Panc1 (cell line): ENCODE results near the gene IFT172. TPM values are rescaled to one million over a fixed set of nuclear protein-coding genes. Genes with fewer than 3 reads are reported as not detected.
A peak's percentile ranks its signal among the peaks of the same experiment; 100 is the strongest.

Experiments used
- ATAC-seq: fragments of 200-7000 bp; cut with Tn5 transposase; 2 replicates; pipeline ENCODE4 v1.9.1; 2020; ENCODE audit warnings: mild to moderate bottlenecking, moderate library complexity
- BruUV-seq: library from RNA; stranded (reverse); fragments of 400-500 nt; replicated peaks from 2 replicates; lab custom pipeline; 2021; lab: Mats Ljungman, UMichigan
- CTCF ChIA-PET: fragments of 300-600 bp; sonication (Branson Sonifier 250); formaldehyde crosslinking; loops from one replicate; lab custom pipeline; 2022; ENCODE audit warnings: antibody characterized with exemption; lab: Charles Lee
- POLR2A ChIA-PET: fragments of 300-600 bp; sonication (Branson Sonifier 250); formaldehyde crosslinking; loops from one replicate; lab custom pipeline; 2022; ENCODE audit warnings: antibody characterized with exemption; lab: Charles Lee
- DNase-seq: peaks from one replicate; pipeline ENCODE4 v3.0.0-alpha.2; 2010; ENCODE audit warnings: low read depth, low spot score
- H3K27ac ChIP-seq: 2 replicates; pipeline ENCODE4 v1.5.1; 2011; ENCODE audit warnings: mild to moderate bottlenecking, low read length, inconsistent platforms
- H3K27me3 ChIP-seq: fragments of 200-500 bp; sonication (Bioruptor generic); 2 replicates; pipeline ENCODE4 v1.6.0; 2014; ENCODE audit warnings: low read length, inconsistent platforms; ENCODE audit not compliant: control insufficient read depth, insufficient read depth
- H3K36me3 ChIP-seq: fragments of 200-500 bp; sonication (Bioruptor generic); 2 replicates; pipeline ENCODE4 v1.5.1; 2014; ENCODE audit warnings: inconsistent platforms, mild to moderate bottlenecking, low read length, moderate library complexity; ENCODE audit not compliant: control insufficient read depth, insufficient read depth
- H3K4me1 ChIP-seq: 2 replicates; pipeline ENCODE4 v1.5.1; 2011; ENCODE audit warnings: inconsistent platforms, mild to moderate bottlenecking, low read length, moderate library complexity; ENCODE audit not compliant: control insufficient read depth, insufficient read depth
- H3K4me3 ChIP-seq, 2 experiments: 2 replicates each; pipeline ENCODE4 v1.5.1; 2011 to 2012; ENCODE audit warnings: low read depth in 2 of 2, low read length in 2 of 2, mild to moderate bottlenecking in 2 of 2, inconsistent platforms in 1 of 2, moderate library complexity in 1 of 2
- H3K9me3 ChIP-seq: fragments of 200-500 bp; sonication (Bioruptor generic); 2 replicates; pipeline ENCODE4 v1.5.1; 2014; ENCODE audit warnings: low read depth, mild to moderate bottlenecking, inconsistent platforms, low read length, moderate library complexity; ENCODE audit not compliant: control insufficient read depth, insufficient read depth
- CTCF ChIP-seq: fragments of 450-650 bp; IDR thresholded peaks from 2 replicates; pipeline ENCODE4 v1.5.1; 2017; ENCODE audit warnings: mild to moderate bottlenecking
- POLR2AphosphoS5 ChIP-seq: IDR thresholded peaks from 2 replicates; pipeline ENCODE4 v1.6.1; 2012; ENCODE audit warnings: mild to moderate bottlenecking, low read depth, low read length, moderate library complexity
- REST ChIP-seq, 2 experiments: IDR thresholded peaks; 2 replicates each; pipeline ENCODE4 v1.6.1; 2011 to 2012; ENCODE audit warnings: low read depth in 2 of 2, control low read depth in 1 of 2, low read length in 1 of 2, mild to moderate bottlenecking in 1 of 2, moderate library complexity in 1 of 2; ENCODE audit not compliant: insufficient read depth in 1 of 2
- SIN3A ChIP-seq: IDR thresholded peaks from 2 replicates; pipeline ENCODE4 v1.6.1; 2012; ENCODE audit warnings: low read depth, mild to moderate bottlenecking, low read length, moderate library complexity, borderline replicate concordance; ENCODE audit not compliant: insufficient read depth
- TCF7L2 ChIP-seq: IDR thresholded peaks from 2 replicates; pipeline ENCODE4 v1.6.1; 2011; ENCODE audit warnings: mild to moderate bottlenecking, low read depth, low read length, inconsistent platforms
- in situ Hi-C: cut with HindIII; loops from 2 replicates; pipeline ENCODE4 v1.10.0; 2016; ENCODE audit warnings: low sequenced_read_pairs, low pct_unique_long_range_greater_than_20kb
- intact Hi-C: fragments of 100-400 bp; cut with micrococcal nuclease; formaldehyde crosslinking; loops from one replicate; pipeline ENCODE4 v1.10.0; 2022; ENCODE audit not compliant: unreplicated experiment
- total RNA-seq: library from RNA; stranded (reverse); gene quantifications from one replicate; pipeline ENCODE4 v1.2.1, GENCODE V29; 2021; ENCODE audit not compliant: unreplicated experiment

Gene IFT172
- total RNA-seq, 1 experiment from 2014 or later, result 16.7 TPM

GRCh38 chr2:27495840-27496356 is 6.4 kb upstream of the IFT172 start:
- Histone ChIP-seq H3K27me3 (peaks cover 28% of the 10 kb centered on the region), H3K36me3 (no peaks in the 10 kb centered on the region), H3K4me3 (no peak overlapping the region; a peak in 1 of 4 replicates), H3K9me3 (no peaks in the 10 kb centered on the region), H3K4me1 (no peaks in the 10 kb centered on the region; the same call in 1 of the 2 replicates), H3K27ac (no peak overlapping the region)
- DNase-seq (no peak), ATAC-seq (no peak)
- BruUV-seq, result no TSS peak
- TF ChIP-seq SIN3A, result no peak
- TF ChIP-seq TCF7L2, result no peak
- no peak for TF ChIP-seq REST (IDR thresholded peaks at IDR 0.05; ENCODE audit: insufficient read depth in 1 of 2, low read depth in 2 of 2, low read length in 1 of 2)
- TF ChIP-seq POLR2AphosphoS5, result no peak
- TF ChIP-seq CTCF, result no peak
- ChIA-PET POLR2A (no interaction called here), CTCF (no interaction called here)
- in situ Hi-C loops (no loop called here), intact Hi-C loops (no loop called here)

- POLR2A ChIA-PET, result no interaction called here
- intact Hi-C loops, result no loop called here
- Histone ChIP-seq H3K27me3 (peaks cover 28% of the 10 kb centered on the region), H3K9me3 (no peaks in the 10 kb centered on the region), H3K36me3 (no peaks in the 10 kb centered on the region), H3K27ac (no peak within 1 kb of the TSS), H3K4me3 (peak within 1 kb of the TSS; percentile 52 to 64), H3K4me1 (no peaks in the 10 kb centered on the region; the same call in 1 of the 2 replicates)
- CTCF ChIA-PET, result no interaction called here
- ATAC-seq, result peak; percentile 82
- TF ChIP-seq CTCF, result no peak
- TF ChIP-seq POLR2AphosphoS5, result no peak
- TF ChIP-seq REST (IDR thresholded peaks at IDR 0.05; ENCODE audit: insufficient read depth in 1 of 2, low read depth in 2 of 2, low read length in 1 of 2), result no peak
- TF ChIP-seq TCF7L2, result no peak
- no peak for DNase-seq
- in situ Hi-C loops, result no loop called here
- no TSS peak for BruUV-seq
Observed at GRCh38 chr2:27494944-27495554, 5.5 kb upstream of the IFT172 start, which contains the start of gene FNDC4. FNDC4 (minus strand) TSS chr2:27495200; CDS start chr2:27494679, 521 bp downstream.
